GM12872 (cell line): ENCODE data around the gene ZDHHC1.

Source experiments
- TF ChIP-seq, protein P1 (sequence below): IDR thresholded peaks from 3 replicates; pipeline ENCODE4 v1.5.1; 2011; ENCODE audit warnings: low read depth, mild to moderate bottlenecking, low read length, moderate library complexity; ENCODE audit not compliant: insufficient read depth

ZDHHC1 gene, protein sequence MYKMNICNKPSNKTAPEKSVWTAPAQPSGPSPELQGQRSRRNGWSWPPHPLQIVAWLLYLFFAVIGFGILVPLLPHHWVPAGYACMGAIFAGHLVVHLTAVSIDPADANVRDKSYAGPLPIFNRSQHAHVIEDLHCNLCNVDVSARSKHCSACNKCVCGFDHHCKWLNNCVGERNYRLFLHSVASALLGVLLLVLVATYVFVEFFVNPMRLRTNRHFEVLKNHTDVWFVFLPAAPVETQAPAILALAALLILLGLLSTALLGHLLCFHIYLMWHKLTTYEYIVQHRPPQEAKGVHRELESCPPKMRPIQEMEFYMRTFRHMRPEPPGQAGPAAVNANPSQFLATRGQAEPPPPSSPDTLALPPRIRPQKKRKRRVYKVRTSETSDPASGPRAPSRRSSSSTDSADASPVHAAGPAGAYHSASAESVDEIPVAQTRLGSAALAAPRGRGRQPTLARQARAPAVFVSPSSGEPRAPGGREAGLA

DNA sequence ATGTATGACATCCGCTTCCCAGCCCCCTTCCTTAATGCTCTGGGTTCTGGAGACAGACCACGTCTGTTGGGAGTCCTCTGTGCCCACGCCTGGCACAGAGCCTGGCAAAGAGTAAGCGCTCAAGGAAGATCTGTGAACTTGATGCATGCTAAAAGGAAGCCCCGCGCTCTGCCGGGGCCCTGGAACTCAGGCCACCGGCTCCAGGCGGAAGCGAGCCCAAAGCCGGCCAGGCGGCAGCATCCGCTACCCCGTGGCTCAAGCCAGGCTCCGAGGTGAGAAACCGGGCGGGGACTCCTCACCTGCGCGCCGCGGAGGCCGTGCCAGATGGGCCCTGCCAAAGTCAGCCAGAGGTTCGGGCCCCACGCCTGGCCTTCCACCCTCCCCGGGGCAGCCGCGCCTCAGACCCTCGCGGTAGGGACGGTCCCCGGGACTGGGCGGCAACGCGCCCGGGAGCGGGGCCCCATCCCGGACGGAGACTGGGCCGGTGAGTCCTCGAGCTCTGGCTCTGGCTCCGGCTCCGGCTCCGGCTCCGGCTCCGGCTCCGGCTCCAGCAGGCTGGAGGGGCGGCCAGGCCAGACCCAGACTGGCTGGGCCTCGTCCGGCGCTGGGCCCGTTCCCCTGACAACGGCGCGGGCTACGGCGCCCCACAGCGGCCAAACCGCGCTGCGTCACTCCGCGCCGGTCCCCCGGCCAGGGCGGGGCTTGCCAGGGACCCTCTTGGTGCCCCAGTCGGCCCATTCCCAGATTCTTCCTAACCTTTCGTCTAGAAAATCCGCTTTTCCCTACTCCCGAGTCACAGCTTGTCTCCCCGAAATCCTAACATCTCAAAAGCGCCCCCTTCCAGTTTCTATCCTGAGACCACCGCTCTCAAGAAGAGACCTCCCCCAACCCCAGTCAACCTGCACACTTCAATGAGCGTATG, at the start of gene ZDHHC1:
TSS of gene ZDHHC1 (minus strand) at position 606 of the 922 bp plus-strand sequence. CDS start 8,702 bp downstream, outside the sequence.
- TF ChIP-seq, protein P1, sequence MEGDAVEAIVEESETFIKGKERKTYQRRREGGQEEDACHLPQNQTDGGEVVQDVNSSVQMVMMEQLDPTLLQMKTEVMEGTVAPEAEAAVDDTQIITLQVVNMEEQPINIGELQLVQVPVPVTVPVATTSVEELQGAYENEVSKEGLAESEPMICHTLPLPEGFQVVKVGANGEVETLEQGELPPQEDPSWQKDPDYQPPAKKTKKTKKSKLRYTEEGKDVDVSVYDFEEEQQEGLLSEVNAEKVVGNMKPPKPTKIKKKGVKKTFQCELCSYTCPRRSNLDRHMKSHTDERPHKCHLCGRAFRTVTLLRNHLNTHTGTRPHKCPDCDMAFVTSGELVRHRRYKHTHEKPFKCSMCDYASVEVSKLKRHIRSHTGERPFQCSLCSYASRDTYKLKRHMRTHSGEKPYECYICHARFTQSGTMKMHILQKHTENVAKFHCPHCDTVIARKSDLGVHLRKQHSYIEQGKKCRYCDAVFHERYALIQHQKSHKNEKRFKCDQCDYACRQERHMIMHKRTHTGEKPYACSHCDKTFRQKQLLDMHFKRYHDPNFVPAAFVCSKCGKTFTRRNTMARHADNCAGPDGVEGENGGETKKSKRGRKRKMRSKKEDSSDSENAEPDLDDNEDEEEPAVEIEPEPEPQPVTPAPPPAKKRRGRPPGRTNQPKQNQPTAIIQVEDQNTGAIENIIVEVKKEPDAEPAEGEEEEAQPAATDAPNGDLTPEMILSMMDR = peak; percentile 58

DNA sequence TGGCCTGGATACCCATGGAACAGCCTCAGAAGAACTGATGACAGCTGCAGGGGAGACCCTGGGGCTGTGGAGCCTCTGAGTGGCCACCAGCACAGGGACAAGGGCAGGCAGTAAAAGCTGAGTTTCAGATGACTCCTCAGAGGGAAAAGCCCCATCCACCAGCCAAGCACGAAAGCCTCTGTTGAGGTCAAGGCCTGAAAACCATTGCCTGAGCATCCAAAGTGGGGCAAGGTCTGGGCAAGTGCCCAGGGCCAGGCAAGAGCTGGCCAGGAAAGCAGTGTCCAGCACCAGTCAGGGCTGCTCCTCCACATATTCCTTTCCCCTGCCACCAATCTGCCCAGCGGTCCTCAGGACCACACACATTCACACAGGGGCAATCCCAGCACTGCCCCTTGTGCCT, 48.3 kb upstream of the ZDHHC1 start:
- TF ChIP-seq, protein P1 = no peak

DNA sequence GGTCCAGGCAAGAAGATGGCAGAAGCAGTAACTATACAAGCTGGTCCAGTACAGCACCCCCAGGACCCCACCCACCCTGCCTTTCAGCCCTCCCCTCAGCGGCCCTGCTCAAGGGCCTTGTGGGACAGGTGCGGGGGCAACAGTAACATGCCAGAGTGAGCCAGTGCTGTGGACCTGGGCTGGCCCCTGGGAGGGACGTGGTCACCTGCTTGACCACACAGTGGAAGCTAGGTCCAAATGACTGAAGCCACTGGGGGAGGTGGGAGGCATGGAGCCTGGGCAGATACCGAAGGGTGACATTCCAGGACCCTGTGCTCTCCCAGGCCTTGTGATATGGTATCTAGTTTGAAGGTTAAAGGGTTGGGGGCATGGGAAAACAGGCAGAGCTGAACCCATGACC, 47.4 kb upstream of the ZDHHC1 start:
- TF ChIP-seq, protein P1 = no peak

DNA sequence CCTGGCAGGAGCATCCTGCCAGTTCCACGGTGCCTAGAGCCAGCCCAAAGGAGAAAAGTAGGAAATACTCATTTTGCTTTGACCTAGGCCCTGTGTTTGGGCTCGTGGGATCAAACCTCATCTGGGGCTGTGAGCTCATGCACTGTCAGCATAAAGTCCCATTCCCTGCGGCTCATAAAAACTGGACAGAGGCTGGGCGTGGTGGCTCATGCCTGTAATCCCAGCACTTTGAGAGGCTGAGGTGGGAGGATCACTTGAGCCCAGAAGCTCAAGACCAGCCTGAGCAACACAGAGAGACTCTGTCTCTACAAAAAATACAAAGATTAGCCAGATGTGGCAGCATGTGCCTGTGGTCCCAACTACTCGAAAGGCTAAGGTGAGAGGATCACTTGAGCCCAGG, 46.8 kb upstream of the ZDHHC1 start:
- TF ChIP-seq, protein P1 = no peak

DNA sequence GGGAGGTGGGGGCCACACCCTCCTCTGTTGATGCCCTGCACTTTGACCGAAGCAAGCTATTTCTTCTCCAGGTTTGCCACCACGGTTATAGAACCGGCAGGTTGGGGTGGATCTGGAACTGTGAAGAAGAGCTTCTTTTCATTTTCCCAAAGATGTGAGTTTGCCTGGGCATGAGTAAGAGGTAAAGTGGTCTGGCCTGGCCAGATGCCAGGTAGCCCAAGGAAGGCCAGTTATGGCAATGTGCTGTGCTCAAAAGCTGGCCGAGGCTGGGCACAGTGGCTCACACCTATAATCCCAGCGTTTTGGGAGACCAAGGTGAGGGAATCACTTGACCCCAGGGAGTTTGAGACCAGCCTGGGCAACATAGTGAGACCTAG, 46.0 kb upstream of the ZDHHC1 start:
- TF ChIP-seq, protein P1 = no peak

DNA sequence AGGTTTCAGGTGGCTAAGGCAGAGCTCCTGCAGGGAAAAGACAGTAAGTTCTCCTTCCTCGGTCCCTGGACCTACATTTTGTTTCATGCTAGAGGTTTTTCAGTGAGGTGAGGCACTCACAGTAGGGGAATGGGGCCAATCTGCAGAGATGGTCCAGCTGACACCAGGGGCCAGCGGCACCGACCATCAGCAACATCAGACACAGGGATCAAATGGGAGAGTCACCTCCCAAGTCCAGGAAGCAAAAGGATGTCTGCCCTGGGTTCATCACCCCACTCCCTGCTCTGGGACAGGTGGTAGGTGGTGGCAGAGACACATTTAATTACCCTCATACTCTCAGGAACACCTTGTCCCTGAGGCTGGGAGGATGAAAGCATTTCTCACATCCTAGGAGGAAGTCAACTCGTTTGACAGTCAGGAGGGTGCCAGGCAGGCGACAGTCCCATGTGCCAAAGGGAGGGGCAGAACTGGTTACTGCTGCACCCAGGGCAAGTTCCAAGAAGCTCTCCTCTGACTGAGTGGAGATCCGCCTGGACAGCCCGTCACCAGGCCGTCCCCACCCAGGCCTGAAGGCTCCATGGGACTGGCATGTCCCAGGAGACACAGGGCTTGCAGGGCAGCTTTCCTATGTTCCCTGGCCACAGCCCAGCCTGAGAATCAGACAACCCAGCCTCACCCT, 45.5 kb upstream of the ZDHHC1 start:
- TF ChIP-seq, protein P1 = no peak

DNA sequence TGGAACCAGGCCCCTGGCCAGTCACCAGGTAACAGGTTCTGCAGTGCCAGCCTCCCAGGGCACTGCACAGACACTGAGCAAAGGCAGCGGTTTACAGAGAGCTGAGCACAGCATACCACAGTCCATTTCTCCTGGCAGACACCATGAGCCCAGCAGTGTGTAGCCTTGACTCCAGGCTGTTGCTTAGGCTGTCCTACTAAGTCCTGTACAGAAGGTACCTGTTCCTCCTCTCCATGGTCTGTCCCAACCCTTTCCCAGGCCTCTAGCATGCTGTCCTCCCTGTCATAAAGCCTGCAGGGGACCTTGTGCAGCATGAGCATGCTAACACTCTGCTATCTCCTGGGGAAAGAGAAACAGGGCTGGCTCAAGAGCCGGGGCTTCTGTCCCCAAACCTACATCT, 44.7 kb upstream of the ZDHHC1 start:
- TF ChIP-seq, protein P1 = no peak
